A673 (cell line): ENCODE measurements around the gene TSPAN11.

Experiments used
- EZH2 ChIP-seq: fragments of 200-600 bp; sonication (generic); IDR thresholded peaks from 2 replicates; pipeline ENCODE4 v1.6.1; 2017; ENCODE audit warnings: borderline replicate concordance, low read depth, mild to moderate bottlenecking, mixed read lengths, antibody characterized with exemption, low read length; ENCODE audit not compliant: poor library complexity, severe bottlenecking
- TF ChIP-seq, protein P1 (sequence below): fragments of 300-800, 200-600 bp; sonication (generic); conservative IDR thresholded peaks from 2 replicates; pipeline ENCODE4 v1.5.1; 2017; ENCODE audit warnings: low read depth, mild to moderate bottlenecking, antibody characterized with exemption, low read length, moderate library complexity, mixed read lengths

DNA sequence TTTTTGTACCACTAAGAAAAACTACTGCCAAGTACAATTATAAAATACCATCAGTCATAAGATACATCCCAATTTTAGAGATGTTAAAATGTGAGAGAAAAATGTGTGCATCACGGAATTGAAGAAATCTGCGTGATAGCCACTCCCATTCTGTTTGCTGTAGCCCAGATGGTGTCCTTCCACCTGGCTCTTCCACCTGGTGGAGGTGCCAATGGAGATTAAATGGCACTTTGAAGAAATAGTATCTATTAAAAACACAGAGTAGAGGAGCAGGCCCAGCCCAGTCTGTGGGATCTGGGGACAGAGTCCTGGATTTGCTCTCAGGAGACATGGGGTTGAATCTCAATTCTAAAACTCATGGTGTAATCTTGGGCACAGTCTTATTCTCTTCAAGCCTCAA, 35.5 kb downstream of the TSPAN11 start:
- TF ChIP-seq, protein P1, sequence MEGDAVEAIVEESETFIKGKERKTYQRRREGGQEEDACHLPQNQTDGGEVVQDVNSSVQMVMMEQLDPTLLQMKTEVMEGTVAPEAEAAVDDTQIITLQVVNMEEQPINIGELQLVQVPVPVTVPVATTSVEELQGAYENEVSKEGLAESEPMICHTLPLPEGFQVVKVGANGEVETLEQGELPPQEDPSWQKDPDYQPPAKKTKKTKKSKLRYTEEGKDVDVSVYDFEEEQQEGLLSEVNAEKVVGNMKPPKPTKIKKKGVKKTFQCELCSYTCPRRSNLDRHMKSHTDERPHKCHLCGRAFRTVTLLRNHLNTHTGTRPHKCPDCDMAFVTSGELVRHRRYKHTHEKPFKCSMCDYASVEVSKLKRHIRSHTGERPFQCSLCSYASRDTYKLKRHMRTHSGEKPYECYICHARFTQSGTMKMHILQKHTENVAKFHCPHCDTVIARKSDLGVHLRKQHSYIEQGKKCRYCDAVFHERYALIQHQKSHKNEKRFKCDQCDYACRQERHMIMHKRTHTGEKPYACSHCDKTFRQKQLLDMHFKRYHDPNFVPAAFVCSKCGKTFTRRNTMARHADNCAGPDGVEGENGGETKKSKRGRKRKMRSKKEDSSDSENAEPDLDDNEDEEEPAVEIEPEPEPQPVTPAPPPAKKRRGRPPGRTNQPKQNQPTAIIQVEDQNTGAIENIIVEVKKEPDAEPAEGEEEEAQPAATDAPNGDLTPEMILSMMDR, result no peak
- no peak for TF ChIP-seq EZH2
